Colon (tissue), 2 donors: ENCODE results near the gene CCDC78.

ENCODE experiments used
- FAIRE-seq: peaks from 2 replicates; lab custom pipeline; 2012; peaks lifted over from hg19 to GRCh38; lab: Jason Lieb, UNC
- donor health status: control.
- donor health status: control.

CCDC78 gene

GRCh38 chr16:726438-727290 lies at the start of gene CCDC78, which contains the start of gene HAGHL:
TSS of gene CCDC78 (minus strand) at chr16:726443. CDS start at chr16:726367, 76 bp downstream.
TSS of gene HAGHL (plus strand) at chr16:727106. CDS start at chr16:727510, 404 bp downstream.
- FAIRE-seq, result no peak

DNA sequence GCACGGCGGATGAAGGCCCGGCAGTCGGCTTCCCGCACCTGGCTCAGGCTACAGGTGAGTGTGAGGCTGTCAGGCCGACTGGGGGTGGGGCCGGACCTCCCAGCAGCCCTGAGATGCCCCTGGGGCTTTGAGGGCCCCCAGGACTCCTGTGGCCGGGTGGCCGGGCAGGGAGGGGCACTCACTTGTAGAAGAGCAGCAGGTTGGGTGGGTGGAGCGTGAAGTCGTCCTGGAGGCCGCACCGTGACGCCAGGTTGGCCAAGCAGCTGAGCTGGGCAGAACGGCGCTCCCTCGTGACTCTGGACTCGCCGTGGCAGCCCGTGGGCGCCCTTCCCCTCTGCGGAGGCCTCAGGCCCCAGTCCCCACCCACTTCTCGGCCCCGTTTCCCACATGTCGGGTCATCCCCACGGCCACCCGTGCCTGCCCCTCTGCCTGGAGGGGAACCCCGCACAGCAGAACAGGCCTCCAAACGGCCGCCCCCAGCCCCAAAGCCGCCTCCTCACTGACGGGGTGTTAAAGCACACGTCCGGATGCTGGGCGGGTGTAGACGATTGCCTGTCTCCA lies 49.1 kb upstream of the CCDC78 start:
- FAIRE-seq, result no peak

GRCh38 chr16:774086-775001 lies 48.1 kb upstream of the CCDC78 start:
- no peak for FAIRE-seq

GRCh38 chr16:772959-773358 lies 46.7 kb upstream of the CCDC78 start:
- FAIRE-seq, result no peak

- no peak for FAIRE-seq
Measured at GRCh38 chr16:770411-770810, 44.2 kb upstream of the CCDC78 start.

DNA sequence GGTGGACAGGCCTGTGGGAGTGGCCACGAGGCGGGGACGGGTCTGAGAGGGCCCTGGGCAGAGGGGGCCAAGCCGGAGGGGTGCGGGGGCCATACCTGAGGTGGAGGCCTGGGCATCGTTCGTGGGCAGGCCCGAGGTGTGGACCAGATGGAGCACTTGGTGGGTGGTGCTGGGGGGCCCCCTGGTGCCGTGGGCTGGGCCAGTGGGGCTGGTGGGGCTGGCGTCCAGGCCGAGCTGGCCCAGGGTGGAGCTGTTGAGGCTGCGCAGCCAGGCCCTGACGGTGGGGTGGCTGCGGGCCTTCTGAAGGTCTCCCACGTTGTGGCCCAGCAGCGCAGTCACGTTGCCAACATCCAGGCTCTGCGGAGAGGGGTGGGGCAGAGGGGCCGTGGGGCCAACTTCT lies 43.7 kb upstream of the CCDC78 start:
- FAIRE-seq, result no peak

DNA sequence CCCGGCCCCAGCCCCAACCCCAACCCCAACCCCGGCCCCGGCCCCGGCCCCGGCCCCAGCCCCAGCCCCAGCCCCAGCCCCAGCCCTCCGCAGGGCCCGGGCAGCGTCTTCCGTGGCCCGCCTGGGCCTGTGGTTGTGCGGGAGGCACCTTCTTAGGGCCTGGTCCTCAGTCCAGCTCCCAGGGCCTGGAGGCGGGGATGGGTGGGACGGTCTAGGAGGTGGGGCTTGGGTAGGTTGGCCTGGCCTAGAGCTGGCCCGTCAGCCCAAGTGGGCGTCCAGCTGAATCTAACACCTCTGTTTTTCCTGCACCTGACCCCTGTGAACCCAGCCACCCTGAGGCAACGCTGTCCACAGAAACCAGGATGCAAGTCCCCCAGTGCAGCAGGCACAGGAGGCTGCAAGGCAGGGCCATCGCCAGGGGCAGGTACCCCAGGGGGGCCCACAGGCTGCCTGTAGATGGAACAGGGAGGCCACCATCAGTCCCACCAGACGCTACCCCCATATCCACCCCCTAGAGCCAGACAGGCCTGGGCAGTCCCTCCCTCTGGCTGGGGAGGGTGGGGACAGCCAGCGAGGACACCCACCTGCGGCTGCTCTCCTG lies 43.0 kb upstream of the CCDC78 start:
- FAIRE-seq, result no peak

DNA sequence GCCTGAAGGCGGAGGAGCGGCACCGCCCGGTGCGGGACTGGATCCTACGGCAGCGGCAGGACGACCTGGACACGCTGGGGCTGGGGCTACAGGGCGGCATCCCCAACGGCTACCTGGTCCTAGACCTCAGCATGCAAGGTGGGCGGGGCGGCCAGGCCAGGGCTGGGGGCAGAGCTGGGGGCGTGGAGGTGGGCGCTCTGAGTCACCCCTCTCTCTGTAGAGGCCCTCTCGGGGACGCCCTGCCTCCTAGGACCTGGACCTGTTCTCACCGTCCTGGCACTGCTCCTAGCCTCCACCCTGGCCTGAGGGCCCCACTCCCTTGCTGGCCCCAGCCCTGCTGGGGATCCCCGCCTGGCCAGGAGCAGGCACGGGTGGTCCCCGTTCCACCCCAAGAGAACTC lies 42.2 kb upstream of the CCDC78 start:
- no peak for FAIRE-seq

GRCh38 chr16:767743-768235 lies 41.5 kb upstream of the CCDC78 start:
- no peak for FAIRE-seq

- FAIRE-seq, result no peak
Measured at GRCh38 chr16:766820-767640, 40.8 kb upstream of the CCDC78 start.

DNA sequence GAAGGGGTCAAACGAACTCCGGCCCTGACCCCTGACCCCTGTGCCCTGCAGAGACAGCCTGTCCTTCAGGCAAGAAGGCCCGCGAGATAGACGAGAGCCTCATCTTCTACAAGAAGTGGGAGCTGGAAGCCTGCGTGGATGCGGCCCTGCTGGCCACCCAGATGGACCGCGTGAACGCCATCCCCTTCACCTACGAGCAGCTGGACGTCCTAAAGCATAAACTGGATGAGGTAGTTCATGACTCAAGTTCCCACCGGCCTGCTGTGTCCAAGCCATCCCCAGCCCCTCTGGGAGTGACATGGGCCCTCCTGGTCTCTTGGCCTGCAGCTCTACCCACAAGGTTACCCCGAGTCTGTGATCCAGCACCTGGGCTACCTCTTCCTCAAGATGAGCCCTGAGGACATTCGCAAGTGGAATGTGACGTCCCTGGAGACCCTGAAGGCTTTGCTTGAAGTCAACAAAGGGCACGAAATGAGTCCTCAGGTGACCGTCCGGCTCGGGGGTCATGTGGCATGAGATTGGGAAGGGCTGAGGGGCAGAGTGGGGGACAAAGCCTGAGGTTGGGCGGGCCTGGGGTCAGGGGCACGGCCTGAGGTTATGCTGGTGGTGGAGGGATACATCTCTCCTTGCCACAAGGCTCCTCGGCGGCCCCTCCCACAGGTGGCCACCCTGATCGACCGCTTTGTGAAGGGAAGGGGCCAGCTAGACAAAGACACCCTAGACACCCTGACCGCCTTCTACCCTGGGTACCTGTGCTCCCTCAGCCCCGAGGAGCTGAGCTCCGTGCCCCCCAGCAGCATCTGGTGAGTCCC lies 40.0 kb upstream of the CCDC78 start:
- no peak for FAIRE-seq

GRCh38 chr16:765488-765865 lies 39.2 kb upstream of the CCDC78 start:
- no peak for FAIRE-seq

GRCh38 chr16:764848-765487 lies 38.7 kb upstream of the CCDC78 start:
- FAIRE-seq, result no peak

- FAIRE-seq, result no peak
Measured at GRCh38 chr16:764184-764750, 38.0 kb upstream of the CCDC78 start.

DNA sequence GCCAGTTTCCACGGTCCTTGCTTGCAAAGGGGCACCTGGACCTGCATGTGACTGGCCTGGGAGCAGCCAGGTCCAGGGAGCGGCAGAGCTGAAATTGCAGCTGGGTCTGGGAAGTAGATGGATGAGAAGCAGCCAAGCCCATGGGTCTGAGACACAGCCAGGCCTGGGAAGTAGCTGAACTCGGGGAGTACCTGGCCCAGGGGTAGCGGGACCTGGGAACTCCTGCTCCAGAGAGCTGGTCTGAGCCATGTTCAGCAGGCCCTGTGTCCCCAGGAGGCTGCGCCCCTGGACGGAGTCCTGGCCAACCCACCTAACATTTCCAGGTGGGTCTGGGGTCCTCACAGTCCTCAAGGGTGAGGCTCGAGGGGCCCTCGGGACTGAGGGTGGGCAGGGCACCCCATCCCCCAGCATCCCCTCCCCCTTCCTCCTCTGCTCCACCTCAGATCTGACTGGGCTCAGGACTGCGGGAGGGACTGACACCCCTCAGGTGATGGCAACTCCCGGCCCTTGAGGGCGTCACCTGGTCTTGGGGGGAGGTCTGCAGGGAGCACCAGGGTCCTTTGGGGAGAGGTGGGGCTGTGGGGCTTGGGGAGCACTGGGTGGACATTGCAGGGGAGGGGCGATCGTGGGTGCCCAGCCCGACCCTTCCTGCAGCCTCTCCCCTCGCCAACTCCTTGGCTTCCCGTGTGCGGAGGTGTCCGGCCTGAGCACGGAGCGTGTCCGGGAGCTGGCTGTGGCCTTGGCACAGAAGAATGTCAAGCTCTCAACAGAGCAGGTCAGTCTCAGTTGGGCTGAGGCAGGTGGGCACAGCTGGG lies 37.3 kb upstream of the CCDC78 start:
- FAIRE-seq, result no peak

GRCh38 chr16:762595-763268 lies 36.5 kb upstream of the CCDC78 start:
- no peak for FAIRE-seq

DNA sequence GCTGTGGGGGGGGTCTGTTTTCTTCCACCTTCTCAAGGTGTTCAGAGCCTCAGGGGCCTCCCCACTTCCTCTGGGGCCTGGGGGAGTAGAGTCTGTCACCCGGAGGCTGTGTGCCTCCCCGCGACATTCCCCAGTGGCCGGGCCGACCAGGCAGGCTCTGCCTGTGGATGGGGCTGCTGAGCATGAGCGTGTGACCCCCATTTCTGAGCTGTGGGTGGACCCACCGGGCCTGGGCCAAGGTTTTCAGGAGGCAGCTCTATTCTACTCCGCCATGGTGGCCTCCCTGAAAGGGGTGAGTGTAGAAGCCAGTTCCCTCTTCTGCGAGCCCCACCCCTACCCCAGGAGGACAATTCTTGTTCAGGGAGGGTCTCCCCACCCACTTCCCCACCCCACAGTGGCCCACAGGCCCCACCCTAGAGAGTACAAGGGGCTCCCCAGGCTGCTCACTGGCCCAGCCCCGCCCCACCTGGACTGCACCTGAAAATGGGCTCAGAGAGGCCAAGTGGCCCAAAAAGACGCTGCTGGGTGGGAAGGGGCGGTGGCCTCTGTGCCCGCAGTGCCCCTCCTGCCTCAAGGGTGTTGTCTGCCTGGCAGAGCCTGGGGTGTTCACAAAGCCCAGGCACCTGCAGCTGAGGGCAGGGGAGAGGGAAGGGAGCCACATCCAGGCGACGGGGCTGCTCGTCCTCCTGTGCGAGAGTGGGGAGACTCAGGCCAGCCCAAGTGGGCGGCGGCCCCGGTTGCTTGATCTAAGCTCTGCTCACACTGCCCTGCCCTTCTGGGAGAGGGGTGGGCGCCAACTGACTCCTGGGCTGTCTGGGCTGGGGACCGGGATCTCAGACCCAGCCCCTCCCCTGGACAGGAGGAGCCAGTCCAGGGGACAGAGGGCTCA lies 35.6 kb upstream of the CCDC78 start:
- no peak for FAIRE-seq
